HG03045 (cell line): ENCODE data around the gene PSMD6.

ENCODE experiments used
- ATAC-seq: cut with Tn5 transposase; IDR thresholded peaks from one replicate; pipeline ENCODE4 v1.9.1; 2021; ENCODE audit warnings: mild to moderate bottlenecking, moderate library complexity; ENCODE audit not compliant: unreplicated experiment

The PSMD6 gene

DNA sequence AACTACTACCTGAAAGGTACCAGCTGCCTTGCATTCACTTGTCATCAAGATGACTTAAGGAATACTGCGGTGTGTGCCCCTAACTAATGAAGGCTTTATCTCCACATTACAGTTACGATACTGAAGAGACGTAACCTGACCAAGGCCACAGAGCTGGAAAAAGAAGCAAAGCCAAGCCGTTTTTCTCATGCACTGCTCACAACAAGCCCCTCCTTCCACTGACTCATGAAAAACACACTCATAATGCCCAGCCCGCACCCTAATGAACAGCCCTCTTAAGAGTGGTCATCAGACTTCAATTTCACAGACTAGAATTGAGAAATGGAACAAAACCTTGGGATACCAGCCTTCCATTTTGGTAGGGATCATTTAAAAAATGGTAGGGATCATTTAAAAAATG is 11.6 kb downstream of the PSMD6 start:
- no peak for ATAC-seq

DNA sequence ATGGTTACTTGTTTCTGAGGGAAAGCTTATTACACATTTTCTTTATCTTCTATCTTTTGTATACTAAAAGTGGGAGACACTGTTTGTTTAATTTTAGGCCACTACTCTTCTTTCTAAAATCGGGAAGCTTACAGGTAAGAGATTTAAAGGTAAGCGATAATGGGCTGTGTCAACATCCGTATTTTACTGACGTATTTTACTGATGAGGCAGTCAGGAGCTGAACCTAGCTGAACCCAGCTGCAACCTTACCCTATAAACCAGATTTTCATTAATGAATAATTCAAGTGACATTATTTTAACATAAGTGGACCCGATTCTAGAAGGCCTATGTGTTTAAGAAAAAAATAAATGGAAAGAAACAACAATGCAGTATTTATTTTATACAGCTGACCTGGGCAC is 13.1 kb downstream of the PSMD6 start:
- ATAC-seq = no peak

DNA sequence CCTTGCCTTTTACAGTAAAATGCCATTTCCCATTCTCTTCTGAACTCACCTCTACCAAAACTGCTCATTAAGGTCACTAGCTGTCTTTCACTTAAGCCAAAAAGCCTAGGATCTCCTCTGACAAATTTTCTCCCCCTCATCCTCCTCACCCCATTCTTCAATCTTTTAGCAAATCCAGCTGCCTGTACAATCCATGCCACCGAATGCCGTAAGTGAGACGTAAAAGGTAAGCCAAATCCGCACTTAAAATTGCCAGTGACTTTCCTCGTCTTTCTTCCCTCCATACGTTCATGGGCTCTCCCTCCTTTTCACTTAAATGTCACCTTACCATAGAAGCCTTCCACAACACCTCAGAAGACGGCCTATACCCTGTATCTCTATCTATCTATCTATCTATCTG is 13.8 kb downstream of the PSMD6 start:
- ATAC-seq = no peak

DNA sequence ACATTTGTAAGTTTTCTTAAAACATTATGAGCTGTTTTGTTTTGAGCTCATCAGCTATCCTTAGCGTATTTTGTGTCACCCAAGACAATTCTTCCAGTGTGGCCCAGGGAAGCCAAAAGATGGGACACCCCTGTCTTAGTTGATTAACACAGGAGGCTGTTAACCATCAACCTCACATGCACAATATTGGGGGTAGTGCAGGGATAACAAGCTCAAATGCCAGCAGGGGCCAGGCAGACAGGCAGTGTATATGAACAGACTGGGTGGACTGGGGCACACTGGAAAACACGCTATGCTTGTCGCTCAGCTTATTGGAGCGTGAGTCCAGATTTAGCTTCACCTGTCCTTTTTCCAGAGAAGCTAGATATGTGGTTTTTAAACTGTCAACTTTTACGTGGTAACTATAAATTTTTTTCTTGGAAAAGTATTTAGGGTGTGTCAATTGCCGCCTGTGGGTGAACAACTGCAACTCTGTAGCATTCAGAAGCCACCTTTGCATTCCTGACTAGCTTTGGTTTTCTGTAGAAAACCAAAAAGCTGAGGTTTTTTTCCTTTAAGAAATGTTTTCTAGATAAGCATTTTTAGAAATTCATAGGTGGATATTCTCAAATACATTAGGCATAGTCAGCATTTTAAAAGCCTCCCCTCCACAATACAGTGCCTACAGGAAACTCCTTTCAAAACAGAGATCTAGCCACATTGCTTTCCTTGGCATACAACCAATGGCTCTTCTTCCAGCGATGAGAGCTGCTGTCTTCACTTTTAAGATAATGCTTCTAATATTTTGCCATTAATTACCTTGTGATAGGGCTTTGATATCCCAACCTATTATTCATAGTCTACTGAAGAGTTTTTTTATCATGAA is 14.6 kb downstream of the PSMD6 start:
- ATAC-seq = no peak

DNA sequence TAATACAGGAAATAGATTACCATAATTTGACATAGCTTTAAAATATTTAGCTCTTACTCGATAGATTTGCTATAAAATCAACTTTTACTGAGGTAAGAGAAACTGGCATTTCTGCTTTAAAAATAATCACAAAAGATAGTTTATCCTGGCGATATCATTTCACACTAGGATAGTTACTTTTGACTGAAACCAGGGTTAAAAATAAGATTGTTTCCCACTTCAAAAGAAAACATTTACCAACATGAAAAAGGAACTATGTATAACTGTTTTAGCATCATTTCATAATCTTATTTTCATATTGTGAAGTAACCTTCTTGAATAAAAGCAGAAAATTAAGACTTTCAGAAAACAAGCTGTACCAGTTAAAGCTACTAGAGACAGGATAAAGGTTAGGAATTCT is 15.3 kb downstream of the PSMD6 start:
- ATAC-seq = no peak

DNA sequence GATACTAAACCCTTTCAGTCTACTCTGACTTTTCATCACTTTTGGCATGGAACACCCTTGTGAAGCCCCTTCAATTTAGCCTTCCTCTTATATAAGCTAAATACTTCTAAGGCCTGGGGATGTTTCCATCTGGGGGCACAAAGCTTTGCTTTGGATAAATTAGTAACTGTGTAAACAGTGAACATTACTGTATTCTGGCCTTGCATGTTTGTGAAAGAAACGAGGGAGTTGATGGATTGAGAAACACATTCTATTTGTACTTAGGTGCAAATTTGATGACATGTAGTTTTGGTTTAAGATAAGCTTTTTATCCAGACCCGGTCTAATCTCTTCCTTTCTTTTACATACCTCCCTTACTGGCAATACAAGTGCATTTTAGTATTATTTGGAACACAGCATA is 19.7 kb downstream of the PSMD6 start:
- ATAC-seq = no peak

DNA sequence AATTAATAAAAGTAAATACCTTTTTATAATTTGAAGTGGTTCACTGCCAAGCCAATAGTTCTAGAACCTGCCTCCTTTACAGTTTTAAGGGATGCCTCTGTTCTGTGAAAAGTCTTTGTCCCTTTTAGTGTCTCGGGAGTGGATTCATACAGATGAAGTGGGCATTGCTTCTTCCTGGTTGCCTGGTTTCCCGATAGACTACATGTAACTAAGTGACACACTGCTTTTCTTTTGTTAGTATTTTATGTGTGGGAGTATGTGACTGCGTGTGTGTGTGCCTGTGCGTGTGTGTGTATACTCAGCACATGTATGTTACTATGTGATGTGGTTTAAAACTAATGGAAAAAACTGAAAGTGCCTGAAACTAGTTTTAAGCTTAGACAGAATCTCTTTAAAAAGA is 21.1 kb downstream of the PSMD6 start:
- ATAC-seq = no peak

DNA sequence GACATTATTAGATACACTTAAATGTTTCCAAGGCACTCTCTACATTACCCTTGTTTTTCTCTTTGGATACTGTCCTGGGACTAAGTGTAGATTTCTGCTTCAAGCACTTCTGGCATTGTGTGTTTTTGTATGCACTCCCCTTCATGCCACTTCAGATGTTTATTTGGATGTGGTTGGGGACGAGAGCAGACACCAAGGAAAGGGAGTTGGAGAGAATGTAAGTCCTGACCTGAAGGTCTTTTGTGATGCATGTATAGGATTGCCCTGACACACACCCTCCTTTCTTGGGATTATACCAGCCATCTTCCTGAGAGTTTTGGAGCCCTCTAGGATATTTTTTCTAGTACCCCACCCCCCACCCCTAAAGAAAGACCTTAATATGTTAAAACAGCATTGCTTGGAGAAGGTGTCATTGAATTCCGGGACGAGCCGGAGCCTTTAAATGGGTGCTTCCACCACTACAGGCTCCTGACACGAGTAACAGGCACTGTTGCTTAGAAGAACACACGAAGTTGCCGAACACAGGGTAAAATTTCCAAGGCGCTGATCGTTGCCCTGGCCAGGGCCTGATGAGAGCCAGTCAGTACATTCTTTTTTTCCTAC is 22.7 kb downstream of the PSMD6 start:
- no peak for ATAC-seq

DNA sequence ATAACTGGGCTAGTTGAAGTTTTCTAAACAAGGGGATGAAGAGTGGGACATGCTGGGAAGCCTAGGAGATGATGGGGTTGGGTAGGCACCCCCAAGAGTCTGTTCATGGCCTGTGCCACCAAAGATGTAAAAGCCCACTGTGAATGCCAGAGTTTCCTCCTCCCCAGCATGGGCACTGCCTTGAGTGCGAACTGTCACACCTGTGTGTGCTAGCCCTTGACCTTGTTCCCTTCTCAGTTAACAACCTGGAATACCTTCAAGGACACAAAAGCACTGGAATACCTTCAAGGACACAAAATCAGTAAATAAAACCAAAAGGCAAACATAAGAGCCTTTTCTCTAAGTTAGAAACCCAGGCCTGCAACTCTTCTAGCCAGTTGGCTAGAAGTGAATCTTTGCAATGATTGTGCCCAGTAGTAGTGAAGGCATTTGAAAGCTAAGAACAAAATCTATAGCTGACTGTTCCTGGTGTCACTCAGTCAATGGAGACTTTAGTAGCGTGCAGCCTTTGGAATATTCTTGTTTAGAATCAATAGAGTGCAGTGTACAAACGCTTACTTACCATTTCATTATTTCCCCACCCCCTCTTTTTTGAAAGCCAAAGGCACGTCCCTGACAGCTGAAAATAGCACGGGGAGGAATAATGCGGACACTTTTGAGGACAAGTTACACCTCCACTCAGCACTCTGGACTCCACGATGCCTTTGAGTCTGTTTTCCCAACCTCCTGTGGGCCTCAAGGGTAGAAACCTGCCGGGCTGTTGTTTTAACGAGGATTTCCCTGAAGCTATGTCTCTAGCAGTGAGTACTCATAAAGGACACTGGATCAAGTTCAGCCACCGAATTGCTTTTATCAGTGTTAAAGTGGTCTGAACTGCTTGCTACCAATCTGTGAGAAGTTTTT is 24.2 kb downstream of the PSMD6 start:
- ATAC-seq = no peak

DNA sequence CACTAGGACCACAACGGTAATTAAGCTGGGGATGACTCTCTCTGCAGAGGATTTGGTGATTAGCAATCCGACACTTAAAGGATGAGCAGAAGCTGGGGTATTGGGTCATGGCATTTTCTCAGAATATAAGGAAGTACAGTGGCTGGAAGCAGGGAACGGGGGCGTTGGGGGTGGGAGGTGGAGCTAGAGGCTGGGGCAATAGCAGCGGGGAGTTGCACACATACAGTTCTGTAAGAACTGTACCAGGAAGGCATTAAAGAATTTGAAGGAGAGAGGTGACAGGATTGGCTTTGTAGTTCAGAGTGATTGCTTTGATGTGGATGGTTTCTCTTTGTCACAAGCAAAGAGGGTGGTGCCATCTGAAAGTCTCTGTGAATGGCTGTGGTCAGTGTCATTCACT is 28.2 kb downstream of the PSMD6 start:
- no peak for ATAC-seq

DNA sequence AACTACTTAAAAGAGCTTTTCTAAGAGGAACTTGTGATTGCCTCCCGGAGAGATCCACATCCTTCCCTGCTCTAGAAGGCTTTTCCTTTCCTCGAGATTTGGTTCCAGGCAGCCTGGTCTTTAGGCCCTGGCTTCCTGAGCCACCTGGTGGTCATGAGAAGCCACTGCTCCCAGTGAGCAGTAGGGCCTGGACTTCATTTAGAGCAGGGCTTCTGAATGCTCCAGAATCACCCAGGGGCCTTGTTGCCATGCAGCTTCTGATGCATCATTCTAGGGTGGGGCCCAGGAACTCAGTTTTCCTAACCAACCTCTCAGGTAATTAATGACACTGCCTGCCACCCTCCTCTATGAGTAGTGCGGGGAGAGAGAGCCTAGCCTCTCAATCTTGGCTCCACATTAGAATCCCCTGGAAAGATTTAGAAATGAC is 29.6 kb downstream of the PSMD6 start:
- ATAC-seq = peak; percentile 66

DNA sequence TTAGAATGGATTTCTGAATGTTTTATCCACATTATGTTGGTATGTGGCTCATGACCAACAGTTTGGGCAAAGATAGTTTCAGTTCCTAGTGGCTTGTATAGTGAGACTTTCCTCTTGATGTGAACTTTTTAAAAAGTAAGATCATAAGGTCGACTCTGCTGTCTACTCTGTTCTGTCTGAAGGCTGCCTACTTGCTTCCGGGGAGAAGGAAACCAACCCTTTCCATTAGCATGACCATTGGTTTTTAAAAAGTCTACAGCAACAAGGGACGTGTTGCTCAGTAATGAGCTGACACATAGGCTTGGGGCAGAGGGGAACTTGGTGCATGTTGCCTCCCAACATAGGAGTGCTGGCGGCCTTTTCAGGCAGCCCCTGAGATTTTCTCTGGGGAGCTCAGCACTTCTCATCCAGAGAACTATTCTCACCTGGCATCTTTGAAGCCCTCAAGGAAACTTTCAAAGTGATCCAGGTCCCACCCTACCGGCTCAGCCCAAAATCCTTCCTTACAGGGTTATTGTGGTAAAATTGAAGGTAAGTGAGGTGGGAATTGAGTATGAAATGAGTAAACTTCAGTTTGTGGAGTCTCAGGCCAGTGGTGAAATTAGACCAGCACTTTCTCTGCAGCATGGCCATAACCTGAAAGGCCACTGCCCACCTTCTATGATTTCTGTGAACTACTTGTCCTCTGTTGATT is 30.6 kb downstream of the PSMD6 start:
- ATAC-seq = no peak

DNA sequence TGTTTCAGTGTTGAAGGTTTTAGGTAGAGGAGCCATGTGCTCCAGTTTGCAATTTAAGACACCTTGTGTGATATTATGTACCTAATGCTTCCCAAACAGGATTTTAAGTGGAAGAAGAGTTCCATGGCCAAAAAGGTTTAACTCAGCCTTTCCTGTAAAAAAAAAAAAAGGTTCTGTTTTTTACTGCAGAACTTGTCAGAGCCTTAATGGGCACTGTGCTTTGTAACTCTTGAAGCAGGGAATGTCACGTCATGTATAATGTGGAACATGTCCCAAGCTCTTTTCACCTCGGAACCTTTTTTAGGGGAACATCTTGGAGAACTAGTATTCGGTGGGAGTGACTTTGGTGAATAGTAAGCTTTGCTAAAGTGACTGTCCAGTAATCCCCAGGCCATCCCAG is 31.6 kb downstream of the PSMD6 start:
- no peak for ATAC-seq

DNA sequence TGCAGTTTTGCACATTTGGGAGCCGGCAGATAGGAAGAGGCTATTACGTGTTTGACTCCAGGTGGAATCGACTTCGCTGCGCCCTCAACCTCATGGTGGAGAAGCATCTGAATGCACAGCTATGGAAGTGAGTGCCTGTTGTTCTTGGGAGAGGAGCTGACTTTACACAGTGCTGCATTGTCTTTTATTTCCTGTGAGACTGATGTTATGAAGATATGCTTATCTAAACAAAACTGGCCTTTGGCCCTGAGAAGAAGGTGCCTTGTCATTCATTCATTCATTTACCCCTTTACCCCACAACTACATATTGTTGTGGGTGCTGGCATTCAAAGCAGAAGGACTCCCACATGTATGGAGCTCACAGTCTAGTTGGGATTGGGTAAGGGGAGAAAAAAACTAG is 32.6 kb downstream of the PSMD6 start:
- no peak for ATAC-seq

DNA sequence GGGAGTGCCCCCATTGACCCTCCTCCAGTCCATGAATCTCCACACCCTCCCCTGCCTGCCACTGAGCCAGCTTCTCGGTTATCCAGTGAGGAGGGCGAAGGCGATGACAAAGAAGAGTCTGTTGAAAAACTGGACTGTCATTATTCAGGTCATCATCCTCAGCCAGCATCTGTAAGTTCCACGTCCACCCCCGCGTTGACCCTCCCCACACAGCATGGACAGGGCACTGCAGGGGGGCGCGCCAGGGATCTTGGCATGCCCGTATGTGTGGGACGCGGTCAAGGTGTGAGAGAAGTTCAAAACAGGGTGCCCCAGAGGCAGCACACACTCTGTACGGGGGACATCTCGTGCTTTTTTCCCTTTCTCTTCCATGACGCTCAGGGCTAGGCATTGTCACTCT is 33.1 kb downstream of the PSMD6 start:
- ATAC-seq = no peak

DNA sequence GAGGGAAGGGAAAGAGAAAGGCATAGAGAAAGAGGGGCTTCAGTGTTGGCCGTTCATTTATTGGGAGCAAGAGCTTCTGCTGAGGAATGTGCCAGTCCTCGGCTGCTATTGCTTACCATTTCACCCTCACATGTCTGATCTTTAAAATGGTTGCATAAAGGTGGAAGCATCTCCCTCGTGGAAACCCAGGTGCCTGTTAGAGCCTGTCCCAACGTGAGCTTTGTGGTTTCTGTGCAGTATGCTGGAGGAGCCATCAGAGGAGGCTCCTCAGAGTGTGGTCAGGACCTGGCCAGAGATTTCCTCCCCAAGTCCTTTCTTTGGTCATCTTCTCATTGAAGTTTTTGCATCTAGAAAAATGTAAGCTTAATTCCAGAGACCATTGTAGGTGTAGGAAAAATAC is 34.4 kb downstream of the PSMD6 start:
- no peak for ATAC-seq

DNA sequence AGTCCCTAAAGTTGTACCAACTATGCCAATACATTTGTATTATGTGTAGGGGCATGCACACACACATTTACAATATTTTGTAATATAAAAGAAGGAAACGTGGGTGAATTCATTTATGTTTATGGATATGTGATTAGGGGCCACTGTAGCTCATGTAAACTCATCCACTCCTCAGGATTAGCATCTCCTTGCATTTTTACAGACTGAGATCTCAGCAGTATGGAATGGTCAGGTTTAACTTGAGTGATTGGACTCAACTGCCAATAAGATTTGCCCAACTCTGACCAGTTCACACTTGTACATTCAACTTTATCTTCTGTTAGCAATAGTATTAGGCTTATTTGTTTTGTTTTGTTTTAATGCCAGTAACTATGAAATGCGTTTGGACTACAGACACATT is 36.5 kb downstream of the PSMD6 start:
- no peak for ATAC-seq

DNA sequence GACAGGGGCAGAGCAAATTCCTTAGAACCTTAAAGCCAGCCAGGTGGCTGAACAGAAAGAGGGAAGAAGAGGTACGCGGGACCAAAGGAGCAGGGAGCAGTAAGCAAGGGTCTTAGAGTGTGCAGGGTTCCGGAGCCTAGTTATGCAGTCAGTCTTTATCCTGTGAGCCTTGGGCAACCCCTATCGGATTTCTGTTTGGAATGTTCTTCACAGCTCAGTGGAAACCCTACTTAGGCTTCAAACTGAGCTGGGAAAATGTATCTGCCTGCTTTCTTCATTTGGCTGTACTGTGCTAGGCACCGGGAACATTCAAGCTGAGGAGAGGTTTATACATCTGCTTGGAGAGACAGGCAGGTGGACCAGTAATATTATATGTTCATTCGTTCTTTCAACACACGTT is 37.1 kb downstream of the PSMD6 start:
- ATAC-seq = no peak

DNA sequence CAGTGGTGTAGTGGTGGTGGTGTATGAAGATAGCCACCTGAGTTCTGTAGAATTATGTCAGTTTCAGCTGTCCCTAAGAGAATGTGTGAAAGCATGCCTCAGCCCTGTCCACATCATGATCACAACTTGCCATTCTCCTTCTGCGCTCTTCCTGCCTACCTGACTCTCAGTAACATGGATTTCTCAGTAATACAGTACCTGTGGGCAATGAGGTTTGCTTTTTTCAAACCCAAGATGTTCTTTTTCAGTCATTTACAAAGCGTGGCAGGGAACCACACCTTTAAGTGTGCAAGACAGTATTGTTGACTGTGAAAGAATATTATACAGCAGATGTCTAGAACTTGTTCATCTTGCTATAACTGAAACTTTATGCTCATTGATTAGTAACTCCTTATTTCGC is 38.9 kb downstream of the PSMD6 start:
- ATAC-seq = no peak

DNA sequence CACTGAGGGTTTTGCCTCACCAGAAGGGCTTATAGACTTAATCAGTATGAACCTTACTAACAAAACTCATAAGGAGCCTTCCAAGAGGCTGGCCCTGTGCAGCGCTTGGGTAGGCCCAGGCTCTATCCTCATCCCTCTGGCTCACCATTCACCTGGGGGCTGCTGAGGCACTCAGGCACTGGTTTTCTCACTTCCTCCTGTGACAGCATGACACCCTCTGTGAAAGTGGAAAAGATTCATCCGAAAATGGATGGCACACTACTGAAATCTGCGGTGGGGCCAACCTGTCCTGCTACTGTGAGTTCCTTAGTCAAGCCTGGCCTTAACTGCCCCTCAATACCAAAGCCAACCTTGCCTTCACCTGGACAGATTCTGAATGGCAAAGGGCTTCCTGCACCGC is 41.3 kb downstream of the PSMD6 start:
- ATAC-seq = no peak

DNA sequence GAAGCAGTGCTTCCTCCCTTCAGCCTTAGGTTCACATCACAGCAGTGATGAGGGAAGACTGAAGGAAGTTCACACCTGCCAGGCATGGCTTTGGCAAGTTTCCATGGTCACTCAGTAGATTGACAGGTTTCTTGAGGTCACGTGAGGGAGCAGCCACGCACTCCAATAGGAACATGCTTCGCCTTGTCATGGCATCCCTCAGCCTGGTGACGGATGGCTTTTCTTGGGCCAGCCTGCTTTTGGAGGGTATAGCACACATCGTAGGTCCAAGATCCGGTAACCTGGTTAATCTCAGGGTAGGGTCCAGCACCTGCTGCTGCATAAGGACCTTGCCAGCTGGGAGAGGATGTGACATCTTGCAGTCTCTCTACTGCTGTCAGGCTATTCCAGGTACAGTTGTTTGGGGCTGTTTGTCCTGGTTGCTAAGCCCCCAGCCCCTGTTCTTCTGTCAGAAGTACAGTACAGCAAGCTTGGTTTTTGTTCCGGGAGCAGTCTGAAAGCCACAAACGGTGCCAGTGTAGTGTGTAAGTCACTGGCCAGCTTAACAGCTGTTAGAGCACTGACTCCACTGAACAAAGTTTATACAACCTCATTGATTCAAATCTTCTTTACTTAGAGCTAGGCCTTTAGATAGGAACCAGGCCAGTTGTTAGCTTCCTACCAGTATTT is 42.3 kb downstream of the PSMD6 start:
- ATAC-seq = no peak
